Measurements from ENCODE around the gene PEAR1.

DNA sequence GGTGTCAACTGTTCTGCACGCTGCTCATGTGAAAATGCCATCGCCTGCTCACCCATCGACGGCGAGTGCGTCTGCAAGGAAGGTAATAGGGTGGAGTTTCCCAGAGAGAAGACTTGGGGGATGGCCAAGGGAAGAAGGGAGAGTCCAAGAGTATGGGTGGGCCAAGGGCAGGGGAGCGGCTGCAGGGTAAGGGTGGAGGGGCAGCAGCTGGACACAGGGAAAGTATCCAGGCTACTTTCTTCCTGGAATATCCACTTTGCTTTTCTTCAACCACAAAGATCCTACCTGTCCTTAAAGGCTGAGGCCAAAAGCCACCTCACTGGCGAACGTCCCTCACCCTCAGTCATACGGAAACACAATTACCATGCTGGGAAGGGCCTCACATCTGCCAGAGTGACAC lies 15.4 kb downstream of the PEAR1 start:
- TF ChIP-seq, protein P1, sequence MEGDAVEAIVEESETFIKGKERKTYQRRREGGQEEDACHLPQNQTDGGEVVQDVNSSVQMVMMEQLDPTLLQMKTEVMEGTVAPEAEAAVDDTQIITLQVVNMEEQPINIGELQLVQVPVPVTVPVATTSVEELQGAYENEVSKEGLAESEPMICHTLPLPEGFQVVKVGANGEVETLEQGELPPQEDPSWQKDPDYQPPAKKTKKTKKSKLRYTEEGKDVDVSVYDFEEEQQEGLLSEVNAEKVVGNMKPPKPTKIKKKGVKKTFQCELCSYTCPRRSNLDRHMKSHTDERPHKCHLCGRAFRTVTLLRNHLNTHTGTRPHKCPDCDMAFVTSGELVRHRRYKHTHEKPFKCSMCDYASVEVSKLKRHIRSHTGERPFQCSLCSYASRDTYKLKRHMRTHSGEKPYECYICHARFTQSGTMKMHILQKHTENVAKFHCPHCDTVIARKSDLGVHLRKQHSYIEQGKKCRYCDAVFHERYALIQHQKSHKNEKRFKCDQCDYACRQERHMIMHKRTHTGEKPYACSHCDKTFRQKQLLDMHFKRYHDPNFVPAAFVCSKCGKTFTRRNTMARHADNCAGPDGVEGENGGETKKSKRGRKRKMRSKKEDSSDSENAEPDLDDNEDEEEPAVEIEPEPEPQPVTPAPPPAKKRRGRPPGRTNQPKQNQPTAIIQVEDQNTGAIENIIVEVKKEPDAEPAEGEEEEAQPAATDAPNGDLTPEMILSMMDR (conservative IDR thresholded peaks at IDR 0.05; ENCODE audit: low read length): no peak
- no peak for TF ChIP-seq EZH2phosphoT487 (IDR thresholded peaks at IDR 0.05; ENCODE audit: borderline replicate concordance, low read depth, low read length)
